IMR-90 (cell line): Measurements from ENCODE around the gene GATA2. TPM values are rescaled to one million over a fixed set of nuclear protein-coding genes. Genes with fewer than 3 reads are reported as not detected.

Experiments used
- ATAC-seq: fragments of 200-7000 bp; cut with Tn5 transposase; 2 replicates; pipeline ENCODE4 v1.9.1; 2020; ENCODE audit warnings: low read depth, mild to moderate bottlenecking, moderate library complexity
- BruUV-seq: library from RNA; stranded (reverse); fragments of 400-500 nt; replicated peaks from 2 replicates; lab custom pipeline; 2021; lab: Mats Ljungman, UMichigan
- CTCF ChIA-PET: fragments of 300-600 bp; formaldehyde crosslinking; extraction: SDS; loops from one replicate; lab custom pipeline; 2021; ENCODE audit warnings: antibody characterized with exemption; lab: Yijun Ruan, JAX
- POLR2A ChIA-PET: fragments of 300-600 bp; sonication (Branson Sonifier 250); formaldehyde crosslinking; loops from one replicate; lab custom pipeline; 2022; ENCODE audit warnings: antibody characterized with exemption; ENCODE audit not compliant: unreplicated experiment; lab: Charles Lee
- DNase-seq: peaks from one replicate; pipeline ENCODE4 v3.0.0; 2013
- H2AFZ ChIP-seq: replicated peaks from 2 replicates; pipeline ENCODE3; 2013; ENCODE audit warnings: low read length, mild to moderate bottlenecking; ENCODE audit not compliant: poor library complexity
- H2AK5ac ChIP-seq: 2 replicates; pipeline ENCODE4 v1.6.1; 2013; ENCODE audit warnings: low read depth, low read length, inconsistent platforms
- H2AK9ac ChIP-seq: replicated peaks from 2 replicates; pipeline ENCODE3; 2013; ENCODE audit warnings: mild to moderate bottlenecking, low read depth, low read length, moderate library complexity; ENCODE audit not compliant: poor library complexity
- H2BK120ac ChIP-seq: 2 replicates; pipeline ENCODE4 v1.6.1; 2013; ENCODE audit warnings: low read depth, low read length, inconsistent platforms
- H2BK15ac ChIP-seq: 3 replicates; pipeline ENCODE4 v1.6.1; 2013; ENCODE audit warnings: low read depth, low read length, inconsistent platforms
- H2BK20ac ChIP-seq: 2 replicates; pipeline ENCODE4 v1.6.1; 2013; ENCODE audit warnings: low read depth, mild to moderate bottlenecking, inconsistent platforms, low read length, moderate library complexity
- H2BK5ac ChIP-seq: 2 replicates; pipeline ENCODE4 v1.6.1; 2013; ENCODE audit warnings: mild to moderate bottlenecking, low read depth, low read length, inconsistent platforms; ENCODE audit not compliant: poor library complexity, severe bottlenecking
- H3K14ac ChIP-seq: replicated peaks from 2 replicates; pipeline ENCODE4 v1.6.1; 2013; ENCODE audit warnings: low read depth, low read length, inconsistent platforms
- H3K18ac ChIP-seq: 2 replicates; pipeline ENCODE4 v1.6.1; 2013; ENCODE audit warnings: low read depth, low read length, control low read depth
- H3K23ac ChIP-seq: 2 replicates; pipeline ENCODE4 v1.6.1; 2013; ENCODE audit warnings: low read depth, low read length, inconsistent platforms
- H3K27ac ChIP-seq: 2 replicates; pipeline ENCODE4 v1.5.1; 2013; ENCODE audit warnings: mild to moderate bottlenecking, control low read depth, low read length; ENCODE audit not compliant: insufficient read depth
- H3K27me3 ChIP-seq: 2 replicates; pipeline ENCODE4 v1.6.1; 2013; ENCODE audit warnings: low read length; ENCODE audit not compliant: control insufficient read depth, insufficient read depth
- H3K36me3 ChIP-seq: 2 replicates; pipeline ENCODE4 v1.6.1; 2013; ENCODE audit warnings: low read length, mixed read lengths; ENCODE audit not compliant: control insufficient read depth, insufficient read depth
- H3K4ac ChIP-seq: 2 replicates; pipeline ENCODE4 v1.6.1; 2013; ENCODE audit warnings: low read depth, low read length, inconsistent platforms
- H3K4me1 ChIP-seq: 2 replicates; pipeline ENCODE4 v1.6.1; 2013; ENCODE audit warnings: low read length, mixed read lengths; ENCODE audit not compliant: control insufficient read depth, insufficient read depth
- H3K4me2 ChIP-seq: 2 replicates; pipeline ENCODE4 v1.6.1; 2013; ENCODE audit warnings: low read depth, mild to moderate bottlenecking, control low read depth, low read length, moderate library complexity
- H3K4me3 ChIP-seq: 2 replicates; pipeline ENCODE4 v1.5.1; 2013; ENCODE audit warnings: low read depth, mild to moderate bottlenecking, control low read depth, low read length, moderate library complexity; ENCODE audit not compliant: insufficient read depth
- H3K56ac ChIP-seq: 2 replicates; pipeline ENCODE4 v1.6.1; 2013; ENCODE audit warnings: low read length, inconsistent platforms; ENCODE audit not compliant: insufficient read depth; ENCODE audit errors: extremely low read depth
- H3K79me1 ChIP-seq, 2 experiments: 2 replicates each; pipeline ENCODE4 v1.6.1; 2013; ENCODE audit warnings: low read length in 2 of 2, inconsistent platforms in 1 of 2, low read depth in 1 of 2
- H3K9ac ChIP-seq: 2 replicates; pipeline ENCODE4 v1.6.1; 2013; ENCODE audit warnings: low read depth, low read length, control low read depth
- H3K9me1 ChIP-seq: 2 replicates; pipeline ENCODE4 v1.6.1; 2013; ENCODE audit warnings: low read length, inconsistent platforms; ENCODE audit not compliant: insufficient read depth
- H3K9me3 ChIP-seq: 2 replicates; pipeline ENCODE4 v1.6.1; 2013; ENCODE audit warnings: low read length; ENCODE audit not compliant: control insufficient read depth, insufficient read depth
- H4K20me1 ChIP-seq: 2 replicates; pipeline ENCODE4 v1.6.1; 2013; ENCODE audit warnings: low read length, inconsistent platforms; ENCODE audit not compliant: insufficient read depth
- H4K5ac ChIP-seq: 2 replicates; pipeline ENCODE4 v1.6.1; 2013; ENCODE audit warnings: mild to moderate bottlenecking, low read depth, low read length, control low read depth
- H4K8ac ChIP-seq, 2 experiments: 2 replicates each; pipeline ENCODE4 v1.6.1; 2013; ENCODE audit warnings: low read depth in 2 of 2, low read length in 2 of 2, control low read depth in 1 of 2, inconsistent platforms in 1 of 2
- H4K91ac ChIP-seq: 2 replicates; pipeline ENCODE4 v1.6.1; 2013; ENCODE audit warnings: low read depth, low read length, inconsistent platforms; ENCODE audit not compliant: insufficient read depth
- CHD1 ChIP-seq: IDR thresholded peaks from 2 replicates; pipeline ENCODE4 v1.6.1; 2012; ENCODE audit warnings: low read depth, low read length, improper control_type of control experiment
- WGBS, 2 experiments: methylation state at CpG; one replicate each; pipeline versions ENCODE4 v1.1.5 to v1.1.7; 2013; ENCODE audit warnings: missing lambda C conversion rate in 2 of 2; ENCODE audit not compliant: insufficient read length in 1 of 2; ENCODE audit errors: extremely low coverage in 2 of 2; 5-methylcytosine and 5-hydroxymethylcytosine counted together
- dilution Hi-C: fragments of 300-500 bp; cut with HindIII; formaldehyde crosslinking; loops from one replicate; pipeline ENCODE4 v1.14.3; 2018; ENCODE audit warnings: low sequenced_read_pairs; ENCODE audit not compliant: unreplicated experiment
- in situ Hi-C: fragments of 300-500 bp; cut with MboI; formaldehyde crosslinking; loops from 3 replicates; pipeline ENCODE4 v1.14.3; 2019; ENCODE audit warnings: low sequenced_read_pairs, inconsistent platforms, mixed read lengths
- intact Hi-C: fragments of 100-400 bp; cut with micrococcal nuclease; formaldehyde crosslinking; loops from 2 replicates; pipeline ENCODE4 v1.10.0; 2022
- polyA plus RNA-seq, 3 experiments: library from polyadenylated mRNA; depleted of rRNA; stranded (reverse); fragments of >200 nt; gene quantifications; 2 replicates each; pipeline ENCODE4 v1.2.3, GENCODE V29; 2012; ENCODE audit warnings: low replicate concordance in 1 of 3
- total RNA-seq: library from RNA; depleted of rRNA; stranded (reverse); fragments of >200 nt; gene quantifications from 2 replicates; pipeline ENCODE4 v1.2.3, GENCODE V29; 2012
- TF ChIP-seq, protein P1 (sequence below): fragments of 150-350 bp; IDR thresholded peaks from 2 replicates; pipeline ENCODE4 v1.6.1; 2017; ENCODE audit warnings: mild to moderate bottlenecking, antibody characterized with exemption, low read length, low read depth

GATA2 gene
- total and polyA plus RNA-seq, 2 of the 4 experiments (the other 2 are of a cell fraction): 2.2 to 13.5 TPM

DNA sequence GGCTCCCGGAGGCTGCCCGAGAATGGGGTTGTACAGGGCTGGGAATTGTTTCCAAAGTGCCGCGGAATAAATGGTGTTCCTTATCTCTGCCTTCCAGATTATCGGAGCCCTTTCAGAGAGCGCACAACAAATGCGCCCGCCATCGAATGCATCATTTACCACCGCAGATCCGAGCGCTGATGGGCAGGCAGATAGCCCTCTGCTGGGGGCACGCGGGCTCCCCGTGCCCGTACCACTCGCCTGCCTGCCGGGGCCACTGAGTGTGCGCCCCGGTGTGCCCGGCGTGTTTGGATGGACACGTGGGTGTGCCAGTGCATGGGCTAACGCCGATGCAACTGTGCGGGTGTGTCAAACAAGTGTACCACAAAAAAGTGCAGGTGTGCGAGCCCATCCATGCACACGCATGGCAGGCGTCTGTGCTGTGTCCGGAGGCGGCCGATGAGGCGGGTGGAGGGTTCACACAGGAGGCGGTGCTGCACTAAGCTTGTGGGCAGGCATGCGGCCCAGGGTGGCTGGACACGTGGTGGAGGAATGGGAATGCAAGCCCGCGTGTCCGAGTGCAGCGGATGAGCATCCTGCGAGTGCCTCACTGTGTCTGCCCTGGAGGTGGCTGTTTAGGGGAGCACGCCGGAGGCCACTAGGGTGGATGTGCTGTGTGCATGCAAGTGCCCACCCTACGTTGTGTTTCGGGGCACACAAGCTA lies 3.8 kb upstream of the GATA2 start:
- Histone ChIP-seq H3K4me2 (peak overlapping the region; percentile 78; the same call in 1 of the 2 replicates), H2AK9ac (peak overlapping the region; percentile 45), H3K9ac (peak overlapping the region; percentile 13; the same call in 1 of the 2 replicates), H3K27me3 (peaks cover 40% of the 10 kb centered on the region), H3K4ac (no peak overlapping the region), H2BK120ac (no peak overlapping the region), H3K18ac (no peak overlapping the region), H3K79me1 (peaks cover 3 to 5% of the 10 kb centered on the region in 2 experiments; a peak in 1 of 4 replicates), H3K9me1 (0 out of 2 replicates have a peak, but pooled peaks cover 4% of the 10 kb centered on the region), H3K56ac (no peak overlapping the region), H2BK15ac (no peak overlapping the region), H2AFZ (peak overlapping the region; percentile 83), H3K4me3 (peak overlapping the region; percentile 57), H3K36me3 (no peaks in the 10 kb centered on the region), H4K91ac (no peak overlapping the region), H2BK5ac (no peak overlapping the region), H2AK5ac (peak overlapping the region; percentile 63; the same call in 1 of the 2 replicates), H3K27ac (no peak overlapping the region), H2BK20ac (no peak overlapping the region), H3K14ac (no peak overlapping the region), H4K5ac (no peak overlapping the region), H3K4me1 (peaks cover 5% of the 10 kb centered on the region), H3K23ac (0 out of 2 replicates have a peak overlapping the region, but pooled peaks have one; percentile 59), H4K8ac (no peak overlapping the region), H3K9me3 (no peaks in the 10 kb centered on the region; the same call in 1 of the 2 replicates), H4K20me1 (peaks cover 16% of the 10 kb centered on the region)
- dilution Hi-C loops (no loop called here), intact Hi-C loops (loop anchor here (1.0 to 5.0 kb wide), 3 partner anchors 70 to 401 kb away; no protein-coding TSS in a partner anchor), in situ Hi-C loops (no loop called here)
- POLR2A ChIA-PET: no interaction called here
- no peak for TF ChIP-seq CHD1
- TF ChIP-seq, protein P1, sequence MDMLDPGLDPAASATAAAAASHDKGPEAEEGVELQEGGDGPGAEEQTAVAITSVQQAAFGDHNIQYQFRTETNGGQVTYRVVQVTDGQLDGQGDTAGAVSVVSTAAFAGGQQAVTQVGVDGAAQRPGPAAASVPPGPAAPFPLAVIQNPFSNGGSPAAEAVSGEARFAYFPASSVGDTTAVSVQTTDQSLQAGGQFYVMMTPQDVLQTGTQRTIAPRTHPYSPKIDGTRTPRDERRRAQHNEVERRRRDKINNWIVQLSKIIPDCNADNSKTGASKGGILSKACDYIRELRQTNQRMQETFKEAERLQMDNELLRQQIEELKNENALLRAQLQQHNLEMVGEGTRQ: peak; percentile 32; the same call in 1 of the 2 replicates
- DNase-seq (no peak), ATAC-seq (peak; percentile 21)
- BruUV-seq: no TSS peak
- 25% methylated on average over 25 of the region's 45 CpGs; no CpG with 5 or more reads in 1 of the 2 experiments for WGBS, 2 experiments
- CTCF ChIA-PET: interaction anchor here (0.7 to 1.1 kb wide), 6 partner anchors 14 to 329 kb away, joined by 3 to 4 read pairs (median 3); no protein-coding TSS in a partner anchor
